Mammary epithelial cell (primary cell): ENCODE data around the gene ELOVL5.

Source experiments
- CTCF ChIP-seq, 2 donors: IDR thresholded peaks in 1 of 2; conservative IDR thresholded peaks in 1 of 2; 2 replicates each; pipeline ENCODE4 v1.5.1; 2011 to 2012; ENCODE audit warnings: inconsistent platforms in 2 of 2, low read length in 2 of 2, mild to moderate bottlenecking in 2 of 2, control low read depth in 1 of 2, low read depth in 1 of 2; ENCODE audit not compliant: insufficient read depth in 1 of 2; ENCODE audit errors: extremely low read depth in 1 of 2
- EZH2 ChIP-seq: IDR thresholded peaks from 2 replicates; pipeline ENCODE4 v1.6.1; 2012; ENCODE audit warnings: low read length, inconsistent platforms, borderline replicate concordance

- TF ChIP-seq CTCF (conservative IDR thresholded peaks at IDR 0.05 in 1 of 2, IDR thresholded peaks at IDR 0.05 in 1 of 2; ENCODE audit: extremely low read depth in 1 of 2, insufficient read depth in 1 of 2, low read depth in 1 of 2, low read length in 2 of 2) (no peak), EZH2 (no peak)
Observed at GRCh38 chr6:53335224-53335994, 13.3 kb downstream of the ELOVL5 start.
